Esophagus (tissue), 2 donors: ENCODE results near the gene CDKN2D. TPM values are rescaled to one million over a fixed set of nuclear protein-coding genes. Genes with fewer than 3 reads are reported as not detected.

Experiments used
- H3K27ac ChIP-seq, 2 donors: one replicate each; pipeline ENCODE4 v1.5.1; 2013; ENCODE audit warnings: low read depth in 2 of 2, mild to moderate bottlenecking in 2 of 2, inconsistent platforms in 1 of 2, low read length in 1 of 2, moderate library complexity in 1 of 2
- H3K27me3 ChIP-seq, 2 donors: one replicate each; pipeline ENCODE4 v1.6.1; 2013; ENCODE audit warnings: low read length in 2 of 2, control low read depth in 1 of 2, mild to moderate bottlenecking in 1 of 2; ENCODE audit not compliant: insufficient read depth in 2 of 2, control insufficient read depth in 1 of 2
- H3K36me3 ChIP-seq, 2 donors: one replicate each; pipeline ENCODE4 v1.6.1; 2013; ENCODE audit warnings: low read length in 1 of 2; ENCODE audit not compliant: control insufficient read depth in 2 of 2, insufficient read depth in 2 of 2
- H3K4me1 ChIP-seq, 2 donors: one replicate each; pipeline ENCODE4 v1.6.1; 2013; ENCODE audit warnings: low read length in 1 of 2; ENCODE audit not compliant: control insufficient read depth in 2 of 2, insufficient read depth in 2 of 2
- H3K4me3 ChIP-seq, 2 donors: one replicate each; pipeline ENCODE4 v1.5.1; 2013; ENCODE audit warnings: low read length in 2 of 2, mild to moderate bottlenecking in 2 of 2, low read depth in 1 of 2, moderate library complexity in 1 of 2
- H3K9me3 ChIP-seq, 2 donors: one replicate each; pipeline ENCODE4 v1.6.1; 2013; ENCODE audit warnings: mild to moderate bottlenecking in 2 of 2, low read depth in 1 of 2, low read length in 1 of 2, moderate library complexity in 1 of 2; ENCODE audit not compliant: control insufficient read depth in 2 of 2, insufficient read depth in 1 of 2
- WGBS, 2 donors: extraction: QIAGEN DNeasy Blood & Tissue Kit; methylation state at CpG; one replicate each; pipeline ENCODE4 v1.1.7; 2013; 5-methylcytosine and 5-hydroxymethylcytosine counted together
- polyA plus RNA-seq, 2 donors: library from polyadenylated mRNA; stranded (reverse); fragments of 200-250 nt; gene quantifications; one replicate each; pipeline ENCODE4 v1.2.3, GENCODE V29; 2013
- donor health status: healthy with polysubstance abuse.
- donor health status: Bipolar disorder and iron deficiency.

CDKN2D gene
- polyA plus RNA-seq, 2 donors, result 4.6 to 11.7 TPM

GRCh38 chr19:10566408-10566657 is 2.4 kb downstream of the CDKN2D start:
- WGBS, 2 donors, result 5 to 7% methylated on average over 4 of the region's 4 CpGs
- peak overlapping the region; percentile 30 to 73 for H3K4me3 ChIP-seq
- peaks cover 3 to 4% of the 10 kb centered on the region in 2 donors for H3K4me1 ChIP-seq
- H3K36me3 ChIP-seq, result no peaks in the 10 kb centered on the region
- H3K27ac ChIP-seq, result peak overlapping the region; percentile 88 to 94
- no peaks in the 10 kb centered on the region for H3K9me3 ChIP-seq
- H3K27me3 ChIP-seq, result no peaks in the 10 kb centered on the region

- Histone ChIP-seq H3K27me3 (no peaks in the 10 kb centered on the region), H3K4me1 (peaks cover 3 to 4% of the 10 kb centered on the region in 2 donors), H3K4me3 (peak within 1 kb of the TSS; percentile 73 to 88), H3K27ac (peak within 1 kb of the TSS; percentile 93 to 94), H3K9me3 (no peaks in the 10 kb centered on the region), H3K36me3 (no peaks in the 10 kb centered on the region)
- WGBS, 2 donors, result 0% methylated on average over 70 to 94 of the region's 94 CpGs
Observed at GRCh38 chr19:10565567-10566407, 3.0 kb downstream of the CDKN2D start, which contains the start of gene KRI1. KRI1 (minus strand) TSS chr19:10566010; CDS start chr19:10565999, 11 bp downstream.

DNA sequence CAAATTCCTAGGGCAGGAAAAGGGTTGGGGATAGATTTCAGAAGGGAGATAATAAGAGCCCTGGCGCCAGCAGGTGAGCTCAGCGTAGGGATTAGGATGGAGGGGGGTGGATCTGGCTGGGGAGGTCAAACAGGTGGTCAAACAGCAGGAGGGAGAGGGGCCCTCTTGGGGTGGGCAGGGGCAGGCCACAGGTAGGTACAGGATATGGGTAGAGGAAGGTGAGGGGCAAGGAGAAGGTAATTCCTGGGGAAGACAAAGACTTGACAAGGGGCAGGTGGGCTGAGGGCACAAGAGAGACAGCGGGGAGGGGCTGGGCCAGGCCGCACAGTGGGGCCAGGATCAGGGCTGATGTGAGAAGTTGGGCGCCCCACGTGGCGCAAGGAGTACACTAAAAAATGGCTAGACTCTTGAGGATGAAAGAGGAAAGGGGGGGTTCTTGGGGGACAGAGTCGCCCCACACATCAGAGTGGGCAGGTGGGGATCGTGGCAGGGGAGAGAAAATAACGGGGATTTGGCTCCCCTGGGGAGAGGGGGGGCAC is 3.7 kb downstream of the CDKN2D start:
- peaks cover 3 to 4% of the 10 kb centered on the region in 2 donors for H3K4me1 ChIP-seq
- peak overlapping the region; percentile 92 to 93 for H3K27ac ChIP-seq
- no peaks in the 10 kb centered on the region for H3K9me3 ChIP-seq
- peaks cover 0 to 3% of the 10 kb centered on the region in 2 donors for H3K36me3 ChIP-seq
- WGBS, 2 donors, result 10 to 20% methylated on average over 10 of the region's 10 CpGs
- no peaks in the 10 kb centered on the region for H3K27me3 ChIP-seq
- peak overlapping the region; percentile 73 to 88 for H3K4me3 ChIP-seq

DNA sequence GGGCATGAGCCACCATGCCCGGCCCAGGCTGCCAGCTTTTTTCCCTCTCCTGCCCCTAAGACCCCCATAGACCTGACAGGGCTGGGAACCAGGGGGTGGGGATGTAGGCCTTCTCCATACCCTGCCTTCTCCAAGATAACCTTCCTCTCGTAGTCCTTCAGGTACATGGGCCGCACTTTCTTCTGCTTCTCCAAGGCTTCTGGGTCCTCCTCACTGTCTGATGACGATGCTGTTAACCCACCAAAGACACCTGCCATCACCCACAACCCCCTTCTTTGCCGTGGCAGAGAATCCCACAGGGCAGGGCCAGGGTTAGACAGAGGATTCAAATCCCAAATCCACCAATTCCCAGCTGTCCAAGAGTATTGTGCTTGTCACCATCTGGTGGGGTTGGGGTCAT is 6.2 kb downstream of the CDKN2D start:
- Histone ChIP-seq H3K4me1 (peaks cover 3 to 4% of the 10 kb centered on the region in 2 donors), H3K4me3 (no peak overlapping the region), H3K27me3 (no peaks in the 10 kb centered on the region), H3K36me3 (peaks cover 0 to 20% of the 10 kb centered on the region in 2 donors), H3K27ac (no peak overlapping the region), H3K9me3 (no peaks in the 10 kb centered on the region)
- WGBS, 2 donors, result 89 to 90% methylated on average over 5 of the region's 5 CpGs

GRCh38 chr19:10560154-10560553 is 8.6 kb downstream of the CDKN2D start:
- Histone ChIP-seq H3K27me3 (no peaks in the 10 kb centered on the region), H3K36me3 (peaks cover under 1 to 29% of the 10 kb centered on the region in 2 donors), H3K27ac (no peak overlapping the region), H3K9me3 (no peaks in the 10 kb centered on the region), H3K4me1 (peaks cover 0 to 10% of the 10 kb centered on the region in 2 donors), H3K4me3 (no peak overlapping the region)
- 87 to 90% methylated on average over 7 of the region's 7 CpGs for whole genome bisulfite sequencing, 2 donors

DNA sequence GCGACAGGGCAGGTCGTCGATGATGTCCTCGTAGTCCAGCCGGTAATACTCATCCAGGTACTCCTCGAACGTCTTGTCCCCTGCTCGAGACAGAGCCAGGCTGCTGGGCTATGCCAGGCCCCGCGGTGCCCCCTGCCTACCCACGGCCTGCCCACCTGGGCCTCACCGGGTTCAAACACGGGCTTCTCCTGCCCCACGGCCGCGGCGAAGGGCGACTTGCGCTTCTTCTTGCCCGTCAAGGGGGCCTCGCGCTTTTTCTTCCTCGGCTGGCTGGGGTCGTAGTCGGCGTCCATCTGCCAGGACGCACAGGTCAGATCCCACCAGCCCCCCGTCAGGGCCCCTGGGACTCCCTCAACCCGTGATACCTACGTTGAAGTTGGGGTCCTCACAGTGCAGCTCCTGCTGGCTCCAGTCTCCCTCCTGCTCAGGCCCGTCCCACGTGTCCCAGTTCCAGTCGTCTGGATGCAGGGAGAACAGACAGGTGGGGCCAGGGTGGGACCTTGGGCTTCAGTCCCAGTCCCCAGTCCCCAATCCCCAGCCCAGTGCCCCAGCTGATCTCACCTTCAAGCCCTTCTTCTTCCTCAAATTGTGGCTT is 11.1 kb downstream of the CDKN2D start:
- Histone ChIP-seq H3K9me3 (no peaks in the 10 kb centered on the region), H3K4me1 (peaks cover 0 to 7% of the 10 kb centered on the region in 2 donors), H3K36me3 (peaks cover 12 to 38% of the 10 kb centered on the region in 2 donors), H3K27ac (peak overlapping the region in 1 of 2 donors; percentile 15), H3K27me3 (no peaks in the 10 kb centered on the region), H3K4me3 (no peak overlapping the region)
- WGBS, 2 donors, result 93% methylated on average over 33 of the region's 33 CpGs

DNA sequence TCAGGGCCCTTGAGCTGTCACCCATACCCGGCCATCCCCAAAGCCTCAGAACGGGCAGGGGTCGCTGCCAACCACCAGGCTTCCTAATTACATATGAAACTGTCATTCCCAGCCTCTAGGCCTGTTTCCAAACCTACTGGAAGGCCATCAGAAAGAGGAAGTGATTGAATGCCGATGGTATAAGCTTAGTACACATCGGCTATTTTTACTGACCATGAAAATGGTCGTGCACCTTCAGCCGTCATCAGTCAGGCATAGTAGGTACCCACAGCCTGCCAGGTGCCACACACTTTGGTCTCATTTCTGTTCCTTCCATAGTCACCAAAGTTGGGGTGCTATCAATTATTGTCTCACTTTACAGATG is 13.2 kb downstream of the CDKN2D start:
- Histone ChIP-seq H3K4me3 (no peak overlapping the region), H3K36me3 (peaks cover 12 to 50% of the 10 kb centered on the region in 2 donors), H3K27me3 (no peaks in the 10 kb centered on the region), H3K4me1 (peaks cover 0 to 7% of the 10 kb centered on the region in 2 donors), H3K9me3 (no peaks in the 10 kb centered on the region), H3K27ac (peak overlapping the region; percentile 79 to 89)
- WGBS, 2 donors, result 57 to 66% methylated on average over 7 of the region's 7 CpGs

DNA sequence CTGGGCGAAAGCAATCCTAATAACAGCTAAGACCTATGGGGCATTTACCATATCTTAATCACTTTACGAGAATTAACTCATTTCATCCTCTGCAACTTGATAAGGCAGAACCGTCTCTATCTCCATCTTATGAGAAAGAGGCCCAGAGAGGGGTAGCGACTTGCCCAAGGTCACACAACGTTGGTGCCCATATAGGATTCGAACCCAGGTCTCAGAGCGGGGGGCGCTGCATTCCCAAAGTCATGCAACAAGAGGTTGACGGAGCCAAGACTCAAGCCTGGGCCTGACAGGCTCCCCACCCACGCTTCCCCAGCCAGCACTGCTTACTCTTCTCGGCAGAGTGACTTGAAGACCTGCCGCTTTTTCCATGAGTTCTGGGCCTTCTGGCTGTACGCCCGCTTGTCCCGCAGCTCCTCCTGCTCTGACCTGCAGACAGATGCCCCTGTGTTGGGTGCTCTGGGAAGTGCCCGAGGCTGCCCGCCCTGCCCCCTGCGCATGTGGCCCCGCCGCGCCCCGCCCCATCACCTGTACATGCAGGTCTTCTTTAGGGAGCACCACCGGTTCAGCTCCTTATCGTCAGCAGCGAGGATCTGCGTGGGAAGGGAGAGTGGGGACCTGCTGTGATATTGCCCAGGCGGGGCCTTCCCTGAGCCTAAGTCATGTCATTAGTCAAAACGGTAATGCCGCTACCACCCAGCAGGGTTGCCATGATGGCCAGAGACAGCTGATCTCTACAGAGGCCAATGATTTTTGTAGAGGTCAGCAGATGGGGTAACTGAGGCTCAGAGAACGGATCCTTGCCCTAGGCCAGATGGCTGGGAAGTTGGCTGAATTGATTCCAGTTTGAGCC is 13.8 kb downstream of the CDKN2D start:
- Histone ChIP-seq H3K4me1 (peaks cover 0 to 7% of the 10 kb centered on the region in 2 donors), H3K36me3 (peaks cover 12 to 50% of the 10 kb centered on the region in 2 donors), H3K27ac (peak overlapping the region; percentile 79 to 89), H3K27me3 (no peaks in the 10 kb centered on the region), H3K9me3 (no peaks in the 10 kb centered on the region), H3K4me3 (no peak overlapping the region)
- WGBS, 2 donors, result 50 to 59% methylated on average over 30 of the region's 30 CpGs

GRCh38 chr19:10553943-10554381 is 14.8 kb downstream of the CDKN2D start:
- H3K4me1 ChIP-seq, result peaks cover 0 to 7% of the 10 kb centered on the region in 2 donors
- no peaks in the 10 kb centered on the region for H3K27me3 ChIP-seq
- 29 to 37% methylated on average over 11 to 12 of the region's 12 CpGs for WGBS, 2 donors
- no peaks in the 10 kb centered on the region for H3K9me3 ChIP-seq
- H3K36me3 ChIP-seq, result peaks cover 12 to 44% of the 10 kb centered on the region in 2 donors
- H3K27ac ChIP-seq, result peak overlapping the region; percentile 79 to 89
- H3K4me3 ChIP-seq, result no peak overlapping the region
